Pancreas (tissue), 10 donors: ENCODE measurements around the gene TSPO2. TPM values are rescaled to one million over a fixed set of nuclear protein-coding genes. Genes with fewer than 3 reads are reported as not detected.

Source experiments
- ATAC-seq, 4 donors: fragments of 200-7000 bp; cut with Tn5 transposase; one replicate each; pipeline versions ENCODE4 v1.8.0 to v1.9.1; 2020; ENCODE audit warnings: mild to moderate bottlenecking in 4 of 4, moderate library complexity in 4 of 4
- DNase-seq, 6 donors: peaks; one replicate each; pipeline ENCODE4 v3.0.0-alpha.2; 2020
- FAIRE-seq: peaks from 2 replicates; lab custom pipeline; 2012; peaks lifted over from hg19 to GRCh38; lab: Jason Lieb, UNC
- H3K27ac ChIP-seq, 4 donors: fragments of 200-600 bp; sonication (generic); 1 replicate in 3 of 4; 2 replicates in 1 of 4; pipeline versions ENCODE4 v1.5.0 to v1.8.0; 2020
- H3K27me3 ChIP-seq, 4 donors: fragments of 200-600 bp; one replicate each; pipeline ENCODE4 v1.8.0; 2021
- H3K36me3 ChIP-seq, 3 donors: fragments of 200-600 bp; sonication (generic) in 1 of 3; one replicate each; pipeline versions ENCODE4 v1.5.0 to v1.8.0; 2020 to 2021
- H3K4me1 ChIP-seq, 3 donors: fragments of 200-600 bp; one replicate each; pipeline ENCODE4 v1.8.0; 2021
- H3K4me3 ChIP-seq, 4 donors: fragments of 200-600 bp; sonication (generic) in 2 of 4; one replicate each; pipeline versions ENCODE4 v1.5.0 to v1.8.0; 2020 to 2021
- H3K9me3 ChIP-seq, 4 donors: fragments of 200-600 bp; one replicate each; pipeline ENCODE4 v1.8.0; 2021
- CTCF ChIP-seq, 4 donors: fragments of 200-600 bp; sonication (generic) in 3 of 4; IDR thresholded peaks; one replicate each; pipeline versions ENCODE4 v1.5.0 to v1.8.0; 2021; ENCODE audit warnings: antibody characterized with exemption in 4 of 4
- WGBS, 2 donors: extraction: QIAGEN DNeasy Blood & Tissue Kit; methylation state at CpG; one replicate each; pipeline ENCODE4 v1.1.7; 2013; 5-methylcytosine and 5-hydroxymethylcytosine counted together
- intact Hi-C, 3 donors: fragments of 100-400 bp; cut with DNase I; formaldehyde crosslinking; loops; one replicate each; pipeline versions ENCODE4 v1.11.1 to v1.14.2; 2022
- polyA plus RNA-seq, 2 donors: library from polyadenylated mRNA; stranded (reverse); fragments of 200-250 nt; gene quantifications; one replicate each; pipeline ENCODE4 v1.2.3, GENCODE V29; 2013
- total RNA-seq, 6 donors: library from RNA; stranded (reverse); fragmentation: NEBNext Ultra II Directional in 4 of 6; extraction: Animal tissue kit (Norgen Biotek cat#: 25700) in 4 of 6; gene quantifications; one replicate each; pipeline versions ENCODE4 v1.2.1 to v1.2.4, GENCODE V29; 2021 to 2023
- donor health status: healthy with polysubstance abuse.
- donor health status: DM: no; HTN: no; CAD: no; lungs with moderate emphysema.
- donor health status: DM: no; HTN: no; CAD: no.
- donor health status: control.
- donor health status: control.
- donor health status: Bipolar disorder and iron deficiency.
- donor health status: DM: yes; HTN: yes; CAD: no.
- donor health status: DM: no; HTN: no; CAD: no.
- donor health status: DM: no; HTN: no; CAD: no.
- donor health status: DM: yes; HTN: yes; CAD: no.

The TSPO2 gene
- total and polyA plus RNA-seq, 8 donors = 0.12 to 0.42 (median 0.28) TPM; not detected in 5

DNA sequence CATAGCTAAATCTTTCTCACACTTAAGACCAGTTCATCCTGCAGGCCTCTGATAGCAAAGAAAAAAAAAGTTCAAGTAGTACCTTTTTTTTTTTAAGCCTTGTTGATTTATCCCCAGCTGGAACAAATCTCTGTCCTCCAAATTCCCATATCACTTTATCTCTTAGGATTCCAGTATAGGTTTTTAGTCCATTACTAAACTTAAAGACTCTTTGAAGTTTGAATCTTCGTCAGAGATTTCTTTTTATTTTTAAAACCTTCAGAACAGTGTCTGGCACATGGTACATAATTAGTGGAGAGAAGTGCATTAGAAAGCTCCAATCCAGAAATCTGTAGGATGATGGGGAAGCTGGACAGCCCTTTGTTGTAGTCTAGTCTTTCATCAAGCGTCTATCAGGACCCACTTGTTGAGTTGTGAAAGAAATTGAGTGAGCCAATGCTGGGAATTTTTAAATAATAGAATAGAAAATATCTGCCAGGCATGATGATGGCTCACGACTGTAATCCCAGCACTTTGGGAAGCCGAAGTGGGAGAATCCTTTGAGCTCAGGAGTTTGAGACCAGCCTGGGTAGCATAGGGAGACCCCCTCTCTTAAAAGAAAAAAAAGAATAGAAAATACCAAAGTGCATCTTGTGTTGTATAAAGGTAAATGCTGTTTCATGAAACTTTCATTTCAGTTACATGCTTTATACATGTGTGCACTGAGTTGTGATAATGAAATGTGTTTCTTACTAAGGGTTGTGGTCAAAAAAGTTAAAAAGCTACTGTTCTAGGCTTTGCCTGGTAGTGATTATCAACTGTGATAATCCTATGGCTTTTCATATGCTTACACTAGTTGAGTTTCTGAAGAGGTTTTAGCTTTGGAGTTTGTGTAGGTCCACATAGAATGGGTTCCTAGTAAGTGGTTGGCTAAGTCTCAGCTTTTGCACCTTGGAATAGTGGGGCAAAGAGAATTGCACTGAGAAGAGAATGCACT lies 33.7 kb downstream of the TSPO2 start:
- intact Hi-C loops = no loop called here
- Histone ChIP-seq H3K36me3 (peaks cover 0 to 8% (median 5%) of the 10 kb centered on the region in 3 donors), H3K4me3 (no peak overlapping the region), H3K4me1 (peaks cover 7 to 25% (median 24%) of the 10 kb centered on the region in 3 donors), H3K27me3 (no peaks in the 10 kb centered on the region), H3K27ac (no peak overlapping the region), H3K9me3 (no peaks in the 10 kb centered on the region)
- DNase-seq (no peak), FAIRE-seq (no peak), ATAC-seq (no peak)
- WGBS, 2 donors = 80 to 82% methylated on average over 4 of the region's 4 CpGs
- no peak for TF ChIP-seq CTCF (IDR thresholded peaks at IDR 0.05)

DNA sequence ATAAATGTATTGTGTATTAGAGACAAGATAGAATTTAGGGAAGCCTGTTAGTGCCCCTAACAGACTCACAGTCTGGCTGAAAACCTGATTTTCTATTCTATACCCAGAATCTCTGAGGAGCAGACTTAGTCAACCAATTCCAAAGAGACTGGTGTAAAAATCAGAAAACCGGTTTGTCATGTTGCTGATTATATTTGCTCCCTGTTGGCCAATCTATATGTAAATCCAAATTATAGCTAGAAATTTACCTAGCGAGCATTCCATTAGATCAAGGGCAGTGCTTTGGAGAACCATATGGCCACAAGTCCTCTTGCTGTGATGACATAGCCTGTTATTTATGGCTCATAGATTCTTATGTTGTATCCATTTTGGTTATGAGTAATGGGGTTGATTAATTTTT lies 35.3 kb downstream of the TSPO2 start:
- WGBS, 2 donors = 39 to 41% methylated on average over 2 of the region's 2 CpGs
- no peak overlapping the region for H3K27ac ChIP-seq
- no peak overlapping the region for H3K4me3 ChIP-seq
- DNase-seq = no peak
- no peak for ATAC-seq
- peaks cover 0 to 13% (median 8%) of the 10 kb centered on the region in 3 donors for H3K36me3 ChIP-seq
- intact Hi-C loops = no loop called here
- FAIRE-seq = no peak
- H3K27me3 ChIP-seq = no peaks in the 10 kb centered on the region
- no peaks in the 10 kb centered on the region for H3K9me3 ChIP-seq
- no peak for TF ChIP-seq CTCF (IDR thresholded peaks at IDR 0.05)
- peaks cover 7 to 24% (median 22%) of the 10 kb centered on the region in 3 donors for H3K4me1 ChIP-seq

GRCh38 chr6:41078101-41078500 lies 35.8 kb downstream of the TSPO2 start:
- peaks cover 0 to 13% (median 8%) of the 10 kb centered on the region in 3 donors for H3K36me3 ChIP-seq
- no peak overlapping the region for H3K4me3 ChIP-seq

GRCh38 chr6:41079080-41079479 lies 36.8 kb downstream of the TSPO2 start:
- DNase-seq = no peak
- no peak for FAIRE-seq
- Histone ChIP-seq H3K27ac (no peak overlapping the region), H3K4me1 (peaks cover 12 to 29% (median 22%) of the 10 kb centered on the region in 3 donors), H3K9me3 (no peaks in the 10 kb centered on the region), H3K4me3 (no peak overlapping the region), H3K36me3 (peaks cover 0 to 16% (median 10%) of the 10 kb centered on the region in 3 donors), H3K27me3 (no peaks in the 10 kb centered on the region)
- 87 to 100% methylated on average over 1 of the region's 1 CpG for WGBS, 2 donors
- no peak for TF ChIP-seq CTCF (IDR thresholded peaks at IDR 0.05)
- ATAC-seq = no peak
- intact Hi-C loops = no loop called here

More at GRCh38 chr6:41078101-41078500, 35.8 kb downstream of the TSPO2 start:
- Histone ChIP-seq H3K4me1 (peaks cover 7 to 27% (median 22%) of the 10 kb centered on the region in 3 donors), H3K9me3 (no peaks in the 10 kb centered on the region), H3K27me3 (no peaks in the 10 kb centered on the region), H3K27ac (no peak overlapping the region)
- no peak for TF ChIP-seq CTCF (IDR thresholded peaks at IDR 0.05)
- intact Hi-C loops = no loop called here
- WGBS, 2 donors = 73 to 75% methylated on average over 3 of the region's 3 CpGs
- no peak for ATAC-seq
- FAIRE-seq = no peak
- DNase-seq = no peak
